Endometrial microvascular endothelial cells (primary cell): ENCODE measurements around the gene LZIC. TPM values are rescaled to one million over a fixed set of nuclear protein-coding genes. Genes with fewer than 3 reads are reported as not detected.

Source experiments
- in situ Hi-C: cut with HindIII; loops from 2 replicates; pipeline ENCODE4 v1.10.0; 2017; ENCODE audit warnings: low sequenced_read_pairs, low pct_unique_long_range_greater_than_20kb; ENCODE audit errors: inconsistent ontology term
- total RNA-seq: library from RNA; depleted of rRNA; stranded (reverse); fragments of >200 nt; gene quantifications from one replicate; pipeline ENCODE4 v1.2.3, GENCODE V29; 2015; ENCODE audit errors: inconsistent ontology term

The LZIC gene
- total RNA-seq, 1 donor from 2014 or later, result 19.0 TPM

DNA sequence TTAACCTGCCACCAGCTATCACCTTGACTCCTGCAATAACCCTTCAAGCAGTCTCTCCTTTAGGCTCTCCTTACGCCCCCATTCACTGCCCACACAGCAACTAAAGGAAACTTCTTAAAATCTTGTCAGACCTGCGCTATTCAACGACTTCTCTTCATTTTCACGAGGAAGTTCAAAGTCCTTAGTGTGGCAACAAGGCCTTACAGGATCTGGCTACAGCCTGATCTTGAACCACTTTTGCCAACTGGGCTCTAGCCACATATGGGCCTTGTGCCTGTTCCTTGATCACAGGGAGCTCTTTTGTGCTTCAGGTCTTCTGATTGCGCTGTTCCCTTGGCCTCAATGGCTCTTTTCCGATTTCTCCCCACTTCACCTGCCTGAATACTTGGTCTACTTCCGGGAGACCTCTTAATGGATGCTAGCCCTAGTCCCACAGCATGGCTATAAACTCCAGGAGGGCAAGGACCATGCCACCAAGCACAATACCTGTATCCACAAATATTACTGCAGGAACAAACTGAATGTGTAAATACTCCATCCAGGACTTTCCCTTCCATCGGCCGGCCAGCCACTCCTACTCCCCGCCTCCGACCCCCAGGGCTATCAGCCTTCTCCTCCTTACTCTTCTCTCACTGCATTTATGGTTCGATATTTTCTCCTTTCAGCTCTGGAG, 30.8 kb downstream of the LZIC start:
- in situ Hi-C loops, result no loop called here

- in situ Hi-C loops, result no loop called here
Measured at GRCh38 chr1:9910423-9911178, 32.6 kb downstream of the LZIC start.

- in situ Hi-C loops, result no loop called here
Measured at GRCh38 chr1:9910076-9910422, 33.1 kb downstream of the LZIC start, which contains the start of gene CTNNBIP1. Gene CTNNBIP1, minus strand, starts transcription at chr1:9910269. Its CDS starts 38,205 bp downstream, at chr1:9872064.

DNA sequence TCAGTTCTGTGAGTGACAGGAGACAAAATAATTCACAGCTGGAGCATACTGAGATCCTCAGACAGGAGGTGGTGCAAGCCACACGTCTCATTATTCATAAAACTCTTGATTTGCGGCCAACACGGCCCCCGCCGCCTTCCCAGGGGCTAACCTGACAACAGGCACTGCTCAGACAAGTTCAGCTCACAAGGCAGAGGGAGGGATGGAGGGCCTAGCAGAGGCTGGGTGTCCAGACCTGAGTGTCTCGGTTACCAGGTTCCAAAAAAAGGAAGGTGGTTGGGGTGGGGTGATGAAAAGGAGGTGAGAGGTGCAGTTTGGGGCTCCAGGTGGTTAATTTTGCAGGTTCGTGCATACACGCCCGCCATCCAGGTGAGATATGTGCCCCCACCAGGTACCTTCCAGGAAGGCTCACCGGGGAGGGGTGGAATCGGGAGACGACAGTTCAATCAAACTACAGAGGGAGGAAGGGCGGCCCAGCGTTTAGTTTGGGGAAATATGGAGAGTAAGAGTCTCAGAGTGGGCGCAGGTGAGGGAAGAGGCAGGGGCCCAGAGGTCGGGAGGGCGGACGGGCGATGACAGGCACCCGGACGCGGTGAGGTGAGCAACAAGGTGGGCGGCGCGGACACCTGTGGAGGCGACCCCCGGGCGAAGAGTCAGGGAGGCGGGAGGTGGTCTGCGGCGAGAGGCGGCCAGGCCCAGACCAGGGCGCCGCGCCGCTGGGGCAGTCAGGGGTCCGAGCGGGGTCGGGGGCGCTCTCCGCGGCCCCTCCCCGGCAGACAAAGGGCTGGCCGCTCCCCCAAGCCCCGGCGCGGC, 33.8 kb downstream of the LZIC start:
- in situ Hi-C loops, result no loop called here

GRCh38 chr1:9908871-9909233, 34.3 kb downstream of the LZIC start:
- in situ Hi-C loops, result no loop called here

DNA sequence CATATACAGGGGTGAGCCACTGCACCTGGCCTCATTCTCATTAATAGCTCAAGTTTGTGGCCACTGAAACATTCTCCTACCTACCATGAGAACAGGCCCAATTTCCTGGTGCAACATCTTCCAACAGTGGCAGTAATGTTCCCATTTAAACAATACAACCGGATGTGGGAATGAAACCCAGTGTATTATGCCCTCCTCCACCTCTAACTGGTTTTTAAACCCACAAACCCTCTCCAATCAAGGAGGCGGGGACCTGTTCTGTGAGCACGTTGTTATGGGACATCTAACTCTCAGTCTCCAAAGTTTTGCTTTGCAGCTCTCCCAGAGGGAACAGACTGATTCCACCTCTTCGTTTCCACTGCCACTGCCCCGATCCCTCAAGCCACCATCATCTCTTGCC, 35.8 kb downstream of the LZIC start:
- in situ Hi-C loops, result no loop called here

- in situ Hi-C loops, result no loop called here
Measured at GRCh38 chr1:9906466-9906865, 36.7 kb downstream of the LZIC start.

DNA sequence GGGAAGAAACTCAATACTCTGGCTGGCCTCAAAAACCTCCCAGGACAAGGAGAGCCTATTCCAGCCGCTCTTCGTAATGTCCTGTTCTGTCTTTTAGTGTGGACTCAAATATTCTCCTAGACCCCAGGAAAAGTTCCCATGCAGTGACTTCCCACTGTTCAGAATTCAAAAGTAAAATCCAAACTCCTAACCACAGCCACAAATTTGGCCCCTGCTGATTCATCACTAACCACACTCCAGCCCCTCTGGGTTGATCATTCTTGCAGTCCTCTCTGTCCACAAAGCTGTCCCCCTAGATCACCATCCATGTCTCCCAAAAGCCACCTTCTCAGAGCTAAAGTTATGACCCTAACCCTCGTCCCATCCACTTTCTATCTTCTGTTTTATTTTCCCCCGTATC, 38.2 kb downstream of the LZIC start:
- in situ Hi-C loops, result no loop called here

GRCh38 chr1:9904596-9904995, 38.6 kb downstream of the LZIC start:
- in situ Hi-C loops, result no loop called here

- in situ Hi-C loops, result no loop called here
Measured at GRCh38 chr1:9903801-9904527, 39.2 kb downstream of the LZIC start.

DNA sequence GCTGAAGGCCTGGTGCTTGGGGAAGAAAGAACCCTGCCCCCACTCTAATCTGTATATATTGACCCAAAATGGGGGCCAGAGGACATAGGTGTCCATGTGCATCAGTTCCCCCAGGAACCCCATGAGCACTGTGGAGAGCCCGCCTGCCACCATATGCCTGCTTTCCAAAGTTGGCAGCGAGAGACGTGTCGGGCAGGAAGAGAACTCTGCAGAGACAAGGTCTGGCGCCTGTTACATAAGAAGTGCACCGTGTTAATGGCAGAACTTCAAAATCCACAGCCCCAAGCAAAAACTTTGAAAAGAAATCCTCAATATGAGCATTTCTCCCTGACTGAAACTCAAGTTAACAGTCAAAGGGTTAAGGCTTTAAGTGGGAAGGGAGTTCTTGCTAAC, 41.1 kb downstream of the LZIC start:
- in situ Hi-C loops, result no loop called here

DNA sequence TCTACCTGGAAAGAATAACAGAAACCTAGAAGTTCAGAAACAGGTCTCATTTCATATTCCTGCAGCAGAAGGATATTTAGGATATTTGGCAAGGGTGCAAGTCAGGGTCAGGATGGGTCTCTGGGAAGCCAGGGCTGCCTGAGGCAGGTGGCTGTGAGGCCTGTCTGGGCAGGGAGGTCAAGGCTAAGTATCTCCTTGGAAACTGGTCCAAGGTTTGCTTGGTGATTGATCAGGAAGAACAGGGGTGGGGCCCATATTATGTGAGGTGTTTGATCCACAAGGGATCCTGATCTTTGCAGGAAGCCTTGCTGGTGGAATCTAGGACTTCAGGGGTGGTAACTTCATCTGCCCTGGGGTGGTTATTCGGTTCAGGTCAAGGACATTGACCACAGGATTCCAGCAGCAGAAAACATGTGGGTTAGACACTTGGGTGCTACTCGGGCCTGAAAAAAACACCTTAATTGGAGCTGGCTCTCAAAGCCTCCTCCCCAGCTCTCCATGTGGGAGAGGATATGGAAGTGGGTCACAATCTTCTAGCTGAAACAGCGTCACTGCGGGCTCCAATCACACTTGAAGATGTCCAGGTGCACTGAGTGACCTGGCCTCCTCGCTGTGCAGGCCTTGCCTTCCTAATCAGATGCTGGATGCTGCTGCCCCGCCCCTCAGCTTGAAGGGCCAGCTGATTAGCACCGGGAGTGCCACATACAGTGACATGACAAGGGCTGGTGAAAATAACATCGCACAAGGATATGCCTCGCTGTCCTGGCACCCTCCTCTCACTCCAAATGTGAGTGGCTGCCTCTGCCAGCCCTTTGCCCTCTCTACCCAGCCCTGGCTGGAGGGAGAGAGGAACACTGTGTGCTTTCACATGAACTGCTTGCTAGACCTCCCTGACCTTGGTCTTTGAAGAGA, 41.8 kb downstream of the LZIC start:
- in situ Hi-C loops, result no loop called here

DNA sequence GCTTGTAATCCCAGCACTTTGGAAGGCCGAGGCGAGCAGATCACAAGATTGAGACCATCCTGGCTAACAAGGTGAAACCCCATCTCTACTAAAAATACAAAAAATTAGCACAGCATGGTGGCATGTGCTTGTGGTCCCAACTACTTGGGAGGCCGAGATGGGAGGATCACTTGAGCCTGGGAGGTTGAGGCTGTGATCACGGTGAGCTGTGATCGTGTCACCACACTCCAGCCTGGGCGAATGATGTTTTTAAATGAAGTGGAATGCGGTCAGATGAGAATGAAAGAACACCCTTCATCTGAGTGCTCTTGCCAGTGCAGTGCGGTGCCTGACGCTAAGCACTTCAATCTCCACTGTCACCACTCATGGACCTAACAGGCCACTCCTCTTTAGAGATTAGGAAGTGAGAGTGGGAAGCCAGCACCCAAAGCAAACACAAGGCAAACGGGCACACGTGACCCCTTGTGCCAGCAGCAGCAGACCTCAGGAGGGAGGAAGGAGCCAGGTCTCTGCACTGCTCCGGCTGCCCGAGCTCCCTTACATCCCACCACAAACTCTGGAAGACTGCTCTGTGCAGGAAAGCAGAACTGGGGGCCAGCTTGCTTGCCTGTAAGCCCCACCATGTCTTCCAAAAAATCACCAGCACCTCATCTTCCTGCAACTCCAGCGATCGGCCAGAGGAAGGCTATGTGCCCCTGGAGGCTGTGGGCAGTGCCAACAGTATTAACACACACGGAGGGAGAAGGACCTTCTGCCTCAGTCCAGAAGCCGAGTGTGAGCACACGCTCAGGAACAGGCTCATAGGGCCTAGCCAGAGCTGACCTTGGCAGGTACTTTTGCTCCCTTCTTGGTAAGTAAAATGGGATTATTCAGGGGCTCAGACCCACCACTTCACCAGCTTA, 42.8 kb downstream of the LZIC start:
- in situ Hi-C loops, result no loop called here

DNA sequence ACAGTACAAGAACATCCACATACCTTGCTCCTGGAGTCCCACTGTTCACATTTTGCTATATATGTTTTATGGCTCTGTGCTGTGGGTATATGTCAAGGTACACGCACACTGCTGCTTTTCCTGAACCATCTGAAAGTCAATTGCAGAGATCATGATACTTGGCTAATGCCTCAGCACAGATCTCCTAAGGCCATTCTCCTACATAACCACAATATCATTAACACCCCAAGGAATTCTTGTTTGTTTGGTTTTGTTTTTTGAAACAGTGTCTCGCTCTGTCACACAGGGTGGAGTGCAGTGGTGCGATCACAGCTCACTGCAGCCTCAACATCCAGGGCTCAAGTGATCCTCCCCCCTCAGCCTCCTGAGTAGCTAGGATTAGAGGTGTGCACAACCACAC, 49.1 kb downstream of the LZIC start:
- in situ Hi-C loops, result loop anchor here (25.0 kb wide), 1 partner anchor 107 kb away; no protein-coding TSS in a partner anchor

GRCh38 chr1:9892563-9893528, 50.3 kb downstream of the LZIC start:
- in situ Hi-C loops, result loop anchor here (25.0 kb wide), 1 partner anchor 106 kb away; no protein-coding TSS in a partner anchor

- in situ Hi-C loops, result loop anchor here (25.0 kb wide), 1 partner anchor 104 kb away; no protein-coding TSS in a partner anchor
Measured at GRCh38 chr1:9891207-9891606, 52.0 kb downstream of the LZIC start.
